ENCODE results near the gene ZC3H4.
A peak's percentile ranks its signal among the peaks of the same experiment; 100 is the strongest.

ZC3H4 gene

DNA sequence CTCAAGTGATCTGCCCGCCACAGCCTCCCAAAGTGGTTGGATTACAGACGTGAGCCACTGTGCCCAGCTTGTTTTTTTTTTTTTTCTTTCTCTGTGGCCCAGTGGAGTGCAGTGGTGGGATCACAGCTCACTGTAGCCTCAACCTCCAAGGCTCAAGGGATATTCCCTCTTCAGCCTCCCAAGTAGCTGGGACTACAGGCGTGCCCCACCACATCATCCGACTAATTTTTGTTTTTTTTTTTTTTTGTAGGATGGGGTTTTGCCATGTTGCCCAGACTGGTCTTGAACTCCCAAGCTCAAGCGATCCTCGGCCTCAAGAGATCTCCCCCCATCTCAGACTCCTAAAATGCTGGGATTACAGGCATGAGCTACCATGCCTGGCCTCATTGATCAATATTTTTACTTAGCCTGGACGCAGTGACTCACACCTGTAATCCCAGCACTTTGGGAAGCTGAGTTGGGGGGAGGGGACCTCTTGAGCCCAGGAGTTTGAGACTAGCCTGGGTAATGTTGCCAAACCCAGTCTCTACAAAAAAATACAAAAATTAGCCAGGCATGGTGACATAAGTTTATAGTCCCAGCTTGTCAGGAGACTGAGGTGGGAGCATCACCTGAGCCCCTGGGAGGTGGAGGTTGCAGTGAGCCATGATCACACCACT is 18.7 kb upstream of the ZC3H4 start:
- no peak for DNase-seq

DNA sequence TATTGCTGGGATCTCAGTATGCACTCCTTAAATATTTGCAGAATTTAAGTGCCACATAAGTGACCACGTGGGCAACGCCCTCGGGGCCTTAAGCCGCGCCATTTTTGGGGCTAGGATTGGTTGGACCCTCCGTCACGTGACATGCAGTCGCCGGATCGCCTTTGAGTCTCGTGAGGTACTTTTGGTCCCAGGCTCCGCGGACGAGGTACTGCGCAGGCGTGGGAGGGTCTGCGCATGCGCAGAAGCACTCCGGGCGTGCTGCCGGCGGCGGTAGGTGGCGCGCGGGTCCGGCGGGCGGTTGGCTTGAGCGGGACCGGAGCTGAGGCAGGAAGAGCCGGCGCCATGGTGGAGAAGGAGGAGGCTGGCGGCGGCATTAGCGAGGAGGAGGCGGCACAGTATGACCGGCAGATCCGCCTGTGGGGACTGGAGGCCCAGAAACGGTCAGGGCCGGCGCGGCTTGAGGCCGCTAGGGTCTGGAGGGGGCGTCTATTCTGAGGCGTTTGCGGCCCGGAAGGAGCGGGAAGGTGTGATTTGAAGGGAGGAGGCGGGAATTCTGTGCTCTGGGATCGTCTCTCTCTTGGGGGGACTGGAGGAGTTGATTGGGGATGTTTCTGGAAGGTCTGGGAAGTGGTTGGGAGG is 17.1 kb upstream of the ZC3H4 start, which contains the start of gene SAE1:
Gene SAE1 (plus strand): TSS at position 247 of the 639 bp plus-strand sequence. CDS start 96 bp downstream, at position 343.
- peak; percentile 98 for DNase-seq

DNA sequence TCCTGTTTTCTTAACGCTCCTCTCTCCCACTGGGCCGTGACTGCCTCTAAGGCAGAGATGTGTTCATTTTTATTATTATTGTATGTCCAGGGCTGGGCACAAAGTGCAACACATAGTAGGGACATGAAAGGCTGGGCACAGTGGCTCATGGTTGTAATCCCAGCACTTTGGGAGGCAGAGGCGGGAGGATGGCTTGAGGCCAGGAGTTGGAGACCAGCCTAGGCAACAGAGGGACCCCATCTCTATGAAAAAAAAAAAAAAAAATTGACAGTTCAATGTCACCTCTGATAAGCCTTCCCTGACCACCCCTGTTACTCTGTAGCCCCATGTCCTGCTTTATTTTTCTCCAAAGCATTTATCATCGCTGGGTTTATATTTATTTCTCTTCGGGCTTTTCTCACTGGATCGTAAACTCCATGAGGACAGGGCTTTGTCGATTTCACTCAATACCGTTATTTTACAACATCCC is 16.6 kb upstream of the ZC3H4 start:
- DNase-seq, result no peak

DNA sequence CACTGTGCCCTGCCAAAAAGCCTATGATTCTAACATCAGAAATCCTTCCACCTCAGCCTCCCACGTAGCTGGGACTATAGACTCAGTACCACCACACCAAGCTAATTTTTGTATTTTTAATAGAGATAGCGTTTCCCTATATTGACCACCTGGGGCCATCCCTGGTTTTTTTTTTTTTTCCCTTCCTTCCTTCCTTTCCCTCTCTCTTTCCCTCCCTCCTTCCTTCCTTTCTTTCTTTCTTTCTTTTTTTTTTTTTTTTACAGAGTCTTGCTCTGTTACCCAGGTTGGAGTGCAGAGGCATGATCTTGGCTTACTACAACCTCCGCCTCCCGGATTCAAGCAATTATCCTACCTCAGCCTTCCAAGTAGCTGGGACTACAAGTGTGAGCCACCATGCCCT is 16.0 kb upstream of the ZC3H4 start:
- DNase-seq, result no peak

DNA sequence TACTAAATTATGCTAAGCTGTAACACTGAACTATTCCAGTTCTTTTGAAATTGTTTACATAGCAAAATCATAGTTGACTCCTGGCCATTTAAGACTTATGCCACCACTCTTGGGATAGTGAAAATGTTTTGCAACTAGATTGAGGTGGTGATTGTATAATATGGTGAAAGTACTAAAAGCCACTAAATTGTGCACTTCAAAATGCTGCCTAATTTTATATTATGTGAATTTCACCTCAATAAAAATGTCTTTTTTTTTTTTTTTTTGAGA is 12.0 kb upstream of the ZC3H4 start:
- no peak for DNase-seq

DNA sequence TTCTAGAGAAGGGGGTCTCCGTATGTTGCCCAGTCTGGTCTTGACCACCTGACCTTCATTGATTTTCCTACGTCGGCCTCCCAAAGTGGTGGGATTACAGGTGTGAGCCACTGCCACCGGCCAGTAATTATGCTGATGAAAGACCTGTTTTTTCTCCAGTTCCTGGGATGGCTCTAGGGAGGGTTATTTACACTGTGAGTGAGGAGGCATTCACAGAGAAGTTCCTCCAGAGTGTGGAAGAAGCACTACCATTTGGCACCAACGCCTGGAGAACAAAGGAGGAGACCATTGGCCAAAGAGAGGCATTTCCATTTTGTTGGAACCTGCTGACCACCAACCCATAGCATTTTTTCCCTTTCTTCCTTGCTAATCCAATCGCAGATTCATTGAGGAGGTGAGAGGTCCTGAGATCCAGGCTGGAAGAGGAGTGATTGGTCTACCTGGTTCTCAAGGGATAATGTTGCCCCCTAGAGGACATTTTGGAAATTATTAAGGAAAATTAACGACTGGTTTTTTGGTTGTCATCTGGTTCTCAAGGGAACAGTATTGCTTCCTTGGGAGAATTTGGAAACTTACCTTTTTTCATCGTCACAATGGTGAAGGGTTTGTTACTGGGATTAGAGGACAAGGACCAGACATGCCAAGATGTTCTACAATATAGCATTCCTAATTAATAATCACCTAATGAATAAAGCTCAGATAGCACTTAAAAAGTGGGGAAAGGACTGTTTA is 11.5 kb upstream of the ZC3H4 start:
- DNase-seq, result peak; percentile 59

DNA sequence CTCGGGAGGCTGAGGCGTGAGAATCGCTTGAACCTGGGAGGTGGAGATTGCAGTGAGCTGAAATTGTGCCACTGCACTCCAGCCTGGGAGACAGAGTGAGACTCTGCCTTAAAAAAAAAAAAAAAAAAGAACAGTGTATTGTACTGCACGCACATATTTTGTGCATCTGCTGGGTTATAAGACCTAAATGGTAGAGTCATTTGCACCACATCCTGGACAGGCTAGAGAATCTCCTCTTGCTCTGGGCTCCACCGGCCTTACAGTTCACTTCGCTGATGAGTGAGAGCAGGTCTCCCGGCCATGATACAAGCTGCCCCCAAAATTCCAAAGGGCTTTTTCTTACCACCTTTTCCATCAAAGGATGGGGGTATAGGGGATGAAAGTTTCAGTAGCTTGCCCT is 9.8 kb upstream of the ZC3H4 start:
- no peak for DNase-seq

DNA sequence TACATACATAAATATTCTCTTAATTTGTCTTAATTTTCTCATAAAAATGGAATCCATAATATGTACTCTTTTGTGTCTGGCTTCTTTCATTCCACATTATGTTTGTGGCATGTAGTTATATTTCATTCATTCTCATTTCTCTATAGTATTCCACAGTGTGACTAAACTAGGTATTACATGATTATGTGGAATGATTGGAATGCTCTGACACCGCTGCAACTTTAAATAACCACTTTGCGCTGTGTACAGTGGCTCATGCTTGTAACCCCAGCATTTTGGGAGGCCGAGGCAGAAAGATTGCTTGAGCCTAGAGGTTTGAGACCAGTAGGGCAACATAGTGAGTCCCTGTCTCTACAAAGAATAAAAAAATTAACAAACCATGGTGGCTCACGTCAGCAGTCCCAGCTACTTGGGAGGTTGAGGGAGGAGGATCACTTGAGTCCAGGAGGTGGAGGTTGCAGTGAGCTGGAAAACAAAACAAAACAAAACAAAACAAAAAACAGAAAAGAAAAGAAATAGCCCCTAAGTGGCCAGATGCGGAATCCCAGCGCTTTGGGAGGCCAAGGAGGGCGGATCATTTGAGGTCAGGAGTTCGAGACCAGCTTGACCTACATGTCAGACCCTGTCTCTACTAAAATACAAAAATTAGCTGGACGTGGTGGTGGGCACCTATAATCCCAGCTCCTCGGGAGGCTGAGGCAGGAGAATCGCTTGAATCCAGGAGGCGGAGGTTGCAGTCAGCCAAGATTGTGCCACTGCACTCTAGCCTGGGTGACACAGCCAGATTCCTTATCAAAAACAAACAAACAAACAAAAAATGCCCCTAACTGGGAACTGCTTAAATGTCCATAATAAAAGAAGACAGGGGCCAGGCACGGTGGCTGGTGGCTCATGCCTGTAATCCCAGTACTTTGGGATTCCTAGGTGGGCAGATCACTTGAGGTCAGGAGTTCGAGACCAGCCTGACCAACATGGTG is 9.1 kb upstream of the ZC3H4 start:
- no peak for DNase-seq

DNA sequence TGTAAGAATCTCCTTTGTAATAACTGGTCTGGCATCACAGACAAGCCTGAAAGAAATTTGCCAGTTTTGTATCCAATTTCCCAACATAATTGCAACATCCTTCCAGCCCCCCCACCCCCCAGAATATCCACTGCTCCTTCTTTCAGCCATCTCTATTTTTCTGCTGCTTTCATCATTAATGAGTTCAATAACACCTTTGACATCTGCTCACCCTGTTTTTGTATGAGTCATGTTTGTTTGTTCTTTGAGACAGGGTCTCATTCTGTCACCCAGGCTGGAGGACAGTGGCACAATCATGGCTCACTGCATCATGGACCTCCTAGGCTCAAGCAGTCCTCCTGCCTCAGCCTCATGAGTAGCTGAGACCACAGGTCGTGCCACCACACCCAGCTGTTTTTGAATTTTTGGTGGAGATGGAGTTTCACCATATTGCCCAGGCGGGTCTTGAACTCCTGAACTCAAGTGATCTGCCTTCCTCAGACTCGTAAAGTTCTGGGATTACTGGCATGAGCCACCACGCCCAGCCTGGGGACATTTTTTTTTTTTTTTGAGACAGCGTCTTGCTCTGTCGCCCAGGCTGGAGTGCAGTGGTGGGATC is 7.0 kb upstream of the ZC3H4 start:
- no peak for DNase-seq

DNA sequence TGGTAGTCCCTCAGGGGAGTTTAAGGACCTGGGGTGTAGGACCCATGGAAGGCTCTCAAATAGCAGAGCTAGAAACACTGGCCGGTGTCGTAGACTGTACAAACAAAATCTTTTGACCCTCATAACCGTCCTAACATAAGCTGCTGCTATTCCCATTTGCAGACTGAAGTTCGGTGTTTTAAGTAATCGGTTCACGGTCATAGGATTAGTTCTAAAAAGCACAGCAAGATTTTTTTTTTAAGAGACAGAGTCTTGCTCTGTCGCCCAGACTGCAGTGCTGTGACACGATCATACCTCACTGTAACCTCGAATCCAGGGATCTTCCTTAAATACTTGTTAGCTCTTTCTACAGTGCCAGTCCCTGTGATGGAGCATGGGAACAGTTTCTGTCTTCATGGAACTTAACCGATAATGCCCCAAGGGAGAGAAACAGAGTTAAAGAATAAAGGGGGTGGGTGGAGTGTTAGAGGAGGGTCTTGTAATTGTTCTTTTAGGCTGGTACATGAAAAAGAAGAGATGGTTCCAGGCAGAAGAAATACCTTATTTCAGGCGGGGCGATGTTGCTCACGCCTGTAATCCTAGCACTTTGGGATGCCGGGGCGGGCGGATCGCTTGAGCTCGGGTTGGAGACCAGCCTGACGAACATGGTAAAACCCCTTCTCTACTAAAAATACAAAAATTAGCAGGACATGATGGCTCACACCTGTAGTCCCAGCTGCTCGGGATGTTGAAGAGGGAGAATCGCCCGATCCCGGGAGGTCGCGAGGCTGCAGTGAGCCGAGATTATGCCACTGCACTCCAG is 475 bp upstream of the ZC3H4 start:
- DNase-seq, result no peak

DNA sequence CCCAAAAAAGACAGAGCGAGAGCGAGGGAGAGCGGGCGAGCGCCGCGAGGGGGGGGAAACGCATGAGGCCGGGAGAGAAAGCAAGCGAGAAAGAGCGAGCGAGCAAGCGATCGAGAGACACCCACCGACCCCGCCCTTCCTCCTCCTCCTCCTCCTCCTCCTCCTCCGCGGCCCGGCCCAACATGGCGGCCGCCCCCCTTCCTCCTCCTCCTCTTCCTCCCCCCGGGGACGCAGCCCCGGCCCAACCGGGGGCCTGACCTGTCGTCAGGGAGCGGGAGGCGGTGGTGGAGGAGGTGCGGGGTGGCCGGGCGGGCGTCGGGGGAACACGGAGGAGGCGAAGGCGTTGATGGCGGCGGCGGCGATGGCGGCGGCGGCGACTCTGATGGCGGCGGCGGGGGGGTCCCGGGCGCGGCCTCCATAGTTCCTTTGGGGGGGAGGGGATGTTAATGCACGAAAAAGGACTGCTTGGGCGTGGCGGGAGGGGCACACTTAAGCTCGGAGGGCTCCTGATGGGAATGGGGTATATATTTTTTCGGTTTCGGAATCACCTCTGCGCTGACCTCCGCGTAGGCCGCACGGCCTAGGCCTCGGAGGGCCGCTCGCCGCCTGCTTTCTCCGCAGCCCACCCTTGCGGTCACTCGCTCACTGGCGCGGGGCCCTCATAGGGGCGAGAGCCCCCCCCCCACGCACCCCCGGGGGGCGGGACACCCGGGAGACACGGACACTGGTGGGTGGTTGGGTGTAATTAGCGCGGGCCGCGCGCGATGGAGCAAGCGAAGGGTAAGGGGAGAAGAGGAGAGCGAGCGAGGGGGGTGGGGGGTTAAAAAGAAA is 1.2 kb downstream of the ZC3H4 start:
- peak; percentile 70 for DNase-seq

DNA sequence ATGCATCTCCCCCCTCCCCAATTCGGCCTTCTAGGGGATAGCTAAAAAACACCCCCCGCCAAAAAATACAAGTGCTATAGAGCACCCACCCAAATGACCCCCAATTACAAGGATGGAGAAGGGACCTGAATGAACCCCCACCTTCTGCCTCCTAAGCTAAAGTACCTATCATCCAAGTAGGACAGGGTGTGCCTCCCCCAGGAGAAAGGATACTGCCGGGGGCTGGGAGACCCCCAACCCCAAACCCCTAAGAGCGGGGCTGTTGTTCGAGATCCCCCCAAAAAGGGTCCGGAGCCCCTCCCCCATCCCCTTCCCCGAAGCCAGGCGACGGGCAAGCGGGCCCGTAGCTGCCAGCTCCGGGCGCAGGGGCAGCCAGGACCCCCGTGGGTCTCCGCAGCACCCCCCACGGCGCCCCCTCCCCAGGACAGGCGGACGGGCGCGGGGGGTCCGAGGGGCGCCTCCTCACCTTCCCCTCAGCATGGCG is 1.9 kb downstream of the ZC3H4 start:
- DNase-seq, result no peak

DNA sequence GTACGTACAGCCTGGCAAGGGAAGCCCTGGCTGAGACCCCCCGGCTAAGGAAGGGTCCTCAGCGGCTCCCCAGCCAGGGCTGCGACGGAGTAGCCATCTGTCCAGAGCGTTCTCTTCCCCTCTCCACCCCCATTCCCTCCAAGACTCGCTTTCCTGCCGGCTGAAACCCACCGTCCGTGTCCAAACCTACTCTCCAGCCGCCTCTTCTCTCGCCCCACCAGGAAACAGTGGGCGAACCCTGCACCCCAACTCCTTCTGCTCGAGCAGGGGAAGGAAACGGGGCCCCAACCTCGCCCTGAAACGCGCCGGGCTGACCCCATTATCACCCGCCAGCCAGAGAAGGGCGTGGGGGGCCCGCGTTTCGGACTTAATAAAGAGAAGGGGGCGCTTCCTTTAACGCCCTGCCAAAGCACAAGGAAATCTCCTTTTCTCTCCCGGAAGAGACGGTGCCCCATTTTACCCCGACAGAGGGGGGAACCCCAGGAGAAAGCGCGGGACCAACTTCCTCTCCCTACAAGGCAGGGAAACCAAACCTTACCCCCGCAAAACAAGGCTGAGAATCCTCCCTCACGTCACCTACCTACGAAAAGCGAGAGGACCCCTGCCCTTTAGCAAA is 2.5 kb downstream of the ZC3H4 start:
- DNase-seq, result no peak

DNA sequence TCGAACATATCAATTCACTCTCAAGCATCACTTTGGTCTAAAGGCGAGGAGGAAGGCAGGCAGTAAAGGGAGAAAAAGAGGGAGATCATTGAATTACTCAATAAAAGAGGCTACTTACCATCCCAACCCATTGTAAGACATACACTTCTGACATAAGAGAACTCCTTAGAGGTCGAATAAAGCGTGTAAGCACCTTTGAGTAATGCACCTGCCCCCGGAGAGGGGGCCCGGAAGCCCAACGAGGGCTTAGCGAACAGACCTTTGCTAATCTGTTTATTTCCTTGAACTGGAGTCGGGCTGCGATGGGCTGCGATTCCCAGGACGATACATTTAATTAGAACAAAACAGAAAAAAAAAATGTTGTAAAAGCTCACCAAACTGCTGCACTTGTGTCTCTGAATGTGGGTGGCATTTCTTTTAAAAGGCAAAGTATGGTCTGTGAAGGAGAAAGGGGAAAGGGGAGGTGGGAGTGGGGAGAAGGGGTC is 3.0 kb downstream of the ZC3H4 start:
- DNase-seq, result no peak

DNA sequence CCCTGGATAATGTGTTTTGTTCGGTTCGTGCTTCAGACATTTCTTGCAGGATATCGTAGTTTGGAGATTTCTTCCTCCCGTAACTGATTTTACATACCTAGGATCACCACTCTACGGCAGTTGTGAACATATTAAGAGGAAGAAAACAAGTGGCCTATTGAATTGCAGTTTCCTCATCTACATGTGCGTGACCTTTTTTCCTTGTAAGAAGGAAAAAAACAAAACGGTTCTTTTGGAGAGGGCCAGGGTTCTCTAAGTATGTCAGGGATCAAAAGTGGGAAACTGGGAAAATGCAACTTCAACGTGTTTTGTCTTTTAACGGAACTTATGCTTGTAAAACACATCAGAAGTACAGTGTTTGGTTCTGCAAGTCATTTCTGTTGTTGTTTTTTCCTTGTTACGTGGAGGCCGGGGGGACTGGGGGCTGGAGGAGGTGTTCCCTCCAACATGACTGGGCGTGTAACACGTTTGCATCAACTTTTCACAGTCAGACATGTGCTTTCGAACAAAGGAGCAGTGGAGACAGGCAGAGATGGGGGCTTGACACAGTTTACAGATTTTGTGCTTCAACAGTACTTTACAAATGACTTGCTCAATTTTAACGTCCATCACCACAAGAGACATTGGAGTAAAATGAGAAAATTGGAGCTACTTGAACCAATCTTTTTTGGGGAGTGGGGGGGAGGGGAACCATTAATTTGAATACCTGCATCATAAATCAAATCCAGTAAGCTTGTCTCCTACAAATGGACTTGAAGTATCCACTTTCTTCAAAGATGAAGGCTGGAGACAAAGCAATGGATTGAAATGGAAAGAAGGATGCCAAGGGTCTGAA is 3.8 kb downstream of the ZC3H4 start:
- peak; percentile 12 for DNase-seq

DNA sequence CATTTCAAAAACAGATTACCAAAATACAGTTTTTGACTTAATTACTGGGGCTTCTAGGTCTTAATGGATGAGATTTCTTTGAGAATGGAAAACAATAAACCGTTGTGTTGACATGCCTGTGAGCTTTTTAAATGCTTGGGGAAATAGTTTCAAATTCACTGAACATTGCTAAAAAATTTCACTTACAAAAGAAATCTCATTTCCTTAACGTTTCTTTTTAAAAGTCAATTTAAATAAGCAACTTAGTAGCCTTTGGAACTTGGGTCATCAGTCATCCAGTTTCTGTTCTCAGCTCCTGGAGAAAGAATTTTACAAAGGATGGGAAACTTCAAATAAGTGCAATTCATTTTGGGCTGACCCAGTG is 4.4 kb downstream of the ZC3H4 start:
- DNase-seq, result no peak

DNA sequence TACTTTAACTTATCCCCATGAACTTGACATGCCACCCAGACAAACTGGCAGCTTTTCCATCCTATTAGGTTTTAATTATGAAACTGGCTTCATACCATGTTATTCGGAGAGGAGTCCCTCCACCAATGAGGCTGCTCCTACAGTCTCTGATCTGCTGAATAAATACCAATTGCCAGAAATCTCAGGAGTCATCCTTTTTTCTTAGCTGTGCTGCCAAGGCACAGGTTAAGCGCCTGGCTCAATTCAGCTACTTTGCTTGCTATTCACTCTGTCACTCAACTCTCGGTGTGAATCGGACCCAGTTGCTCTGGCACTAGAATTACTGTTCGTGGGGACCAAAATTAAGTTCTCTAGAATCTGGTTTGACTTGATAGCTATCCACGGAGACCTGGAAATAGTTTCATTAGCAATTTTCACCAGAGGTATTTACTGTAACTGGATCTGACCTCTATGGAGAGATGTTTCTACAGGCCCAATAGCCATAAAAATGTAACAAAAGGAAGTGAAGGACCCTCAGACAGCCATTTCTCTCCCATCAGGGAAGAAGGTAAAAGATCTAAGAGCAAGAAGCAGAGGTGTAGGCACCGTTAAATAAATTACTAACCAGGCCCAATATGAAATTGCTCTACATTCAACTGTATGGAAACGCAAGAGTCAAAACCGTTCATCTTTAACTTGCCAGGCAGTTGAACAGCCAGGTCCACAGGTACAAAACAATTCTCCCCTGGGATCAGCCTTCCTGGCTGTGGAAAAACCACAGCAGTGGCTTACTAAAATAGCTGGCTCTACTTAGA is 5.4 kb downstream of the ZC3H4 start:
- DNase-seq, result peak; percentile 77

Data from NCI-H446 treated with DMSO at 0.1 percent for 48 hours (cell line).